Liver (tissue), 9 donors: Measurements from ENCODE around the gene PRDM2. TPM values are rescaled to one million over a fixed set of nuclear protein-coding genes. Genes with fewer than 3 reads are reported as not detected.

ENCODE experiments used
- DNase-seq: peaks from one replicate; pipeline ENCODE4 v3.0.0-alpha.2; 2017; ENCODE audit warnings: low spot score
- H3K27ac ChIP-seq, 2 donors: one replicate each; pipeline ENCODE4 v1.7.0; 2013; ENCODE audit warnings: inconsistent platforms in 2 of 2, low read length in 2 of 2, control low read depth in 1 of 2, low read depth in 1 of 2, mild to moderate bottlenecking in 1 of 2
- H3K27me3 ChIP-seq, 4 donors: one replicate each; pipeline versions ENCODE4 v1.6.1 to v1.7.0; 2013; ENCODE audit warnings: low read length in 3 of 4, inconsistent platforms in 1 of 4, mild to moderate bottlenecking in 1 of 4, moderate library complexity in 1 of 4; ENCODE audit not compliant: control insufficient read depth in 4 of 4, insufficient read depth in 4 of 4
- H3K36me3 ChIP-seq, 4 donors: one replicate each; pipeline versions ENCODE4 v1.6.1 to v1.7.0; 2013; ENCODE audit warnings: low read length in 3 of 4, mild to moderate bottlenecking in 3 of 4, low read depth in 1 of 4, moderate library complexity in 1 of 4; ENCODE audit not compliant: control insufficient read depth in 4 of 4, insufficient read depth in 3 of 4
- H3K4me1 ChIP-seq, 4 donors: one replicate each; pipeline versions ENCODE4 v1.6.1 to v1.7.0; 2013; ENCODE audit warnings: low read length in 3 of 4, mild to moderate bottlenecking in 3 of 4, moderate library complexity in 1 of 4; ENCODE audit not compliant: control insufficient read depth in 4 of 4, insufficient read depth in 4 of 4
- H3K4me3 ChIP-seq, 3 donors: one replicate each; pipeline versions ENCODE4 v1.6.1 to v1.7.0; 2013; ENCODE audit warnings: low read length in 3 of 3, control low read depth in 1 of 3, low read depth in 1 of 3, mild to moderate bottlenecking in 1 of 3
- H3K9ac ChIP-seq, 2 donors: one replicate each; pipeline ENCODE4 v1.7.0; 2013; ENCODE audit warnings: low read length in 2 of 2, mild to moderate bottlenecking in 2 of 2, moderate library complexity in 2 of 2, control low read depth in 1 of 2, low read depth in 1 of 2
- H3K9me3 ChIP-seq, 4 donors: one replicate each; pipeline versions ENCODE4 v1.6.1 to v1.7.0; 2013; ENCODE audit warnings: low read length in 3 of 4; ENCODE audit not compliant: control insufficient read depth in 4 of 4
- ATF3 ChIP-seq: IDR thresholded peaks from 2 replicates; pipeline ENCODE4 v1.6.1; 2016; ENCODE audit warnings: antibody characterized with exemption
- CTCF ChIP-seq: fragments of 150-350 bp; IDR thresholded peaks from 2 replicates; pipeline ENCODE4 v1.5.1; 2017; ENCODE audit warnings: improper control_type of control experiment, low read depth, low read length; ENCODE audit not compliant: missing input control
- EGR1 ChIP-seq, 2 donors: IDR thresholded peaks; 2 replicates each; pipeline ENCODE4 v1.6.1; 2016 to 2018; ENCODE audit warnings: antibody characterized with exemption in 2 of 2, low read depth in 2 of 2
- FOXA1 ChIP-seq: IDR thresholded peaks from 2 replicates; pipeline ENCODE4 v1.6.1; 2016; ENCODE audit warnings: antibody characterized with exemption
- FOXA2 ChIP-seq: IDR thresholded peaks from 2 replicates; pipeline ENCODE4 v1.6.1; 2016; ENCODE audit warnings: antibody characterized with exemption
- GABPA ChIP-seq, 2 donors: IDR thresholded peaks in 1 of 2; conservative IDR thresholded peaks in 1 of 2; 2 replicates each; pipeline ENCODE4 v1.6.1; 2016; ENCODE audit warnings: antibody characterized with exemption in 2 of 2, mild to moderate bottlenecking in 1 of 2, moderate library complexity in 1 of 2
- HNF4A ChIP-seq, 2 donors: conservative IDR thresholded peaks; 2 replicates each; pipeline ENCODE4 v1.6.1; 2016; ENCODE audit warnings: antibody characterized with exemption in 2 of 2, mild to moderate bottlenecking in 2 of 2
- HNF4G ChIP-seq: IDR thresholded peaks from 2 replicates; pipeline ENCODE4 v1.6.1; 2016; ENCODE audit warnings: antibody characterized with exemption
- JUND ChIP-seq, 2 donors: IDR thresholded peaks; 2 replicates each; pipeline ENCODE4 v1.6.1; 2016; ENCODE audit warnings: antibody characterized with exemption in 2 of 2
- MAX ChIP-seq: IDR thresholded peaks from 2 replicates; pipeline ENCODE4 v1.6.1; 2016; ENCODE audit warnings: antibody characterized with exemption
- NR2F2 ChIP-seq: IDR thresholded peaks from 2 replicates; pipeline ENCODE4 v1.6.1; 2016; ENCODE audit warnings: antibody characterized with exemption
- RAD21 ChIP-seq, 2 donors: IDR thresholded peaks; 2 replicates each; pipeline ENCODE4 v1.6.1; 2016; ENCODE audit warnings: antibody characterized with exemption in 2 of 2, mild to moderate bottlenecking in 2 of 2
- REST ChIP-seq: IDR thresholded peaks from 2 replicates; pipeline ENCODE4 v1.6.1; 2016; ENCODE audit warnings: antibody characterized with exemption, mild to moderate bottlenecking
- RXRA ChIP-seq, 2 donors: IDR thresholded peaks; 2 replicates each; pipeline ENCODE4 v1.6.1; 2017 to 2018; ENCODE audit warnings: antibody characterized with exemption in 2 of 2, mild to moderate bottlenecking in 1 of 2
- SP1 ChIP-seq: IDR thresholded peaks from 2 replicates; pipeline ENCODE4 v1.6.1; 2018; ENCODE audit warnings: antibody characterized with exemption, mild to moderate bottlenecking
- TAF1 ChIP-seq: conservative IDR thresholded peaks from 2 replicates; pipeline ENCODE4 v1.6.1; 2016; ENCODE audit warnings: antibody characterized with exemption, mild to moderate bottlenecking
- YY1 ChIP-seq: IDR thresholded peaks from 2 replicates; pipeline ENCODE4 v1.6.1; 2016; ENCODE audit warnings: antibody characterized with exemption, mild to moderate bottlenecking
- ZBTB33 ChIP-seq: IDR thresholded peaks from 2 replicates; pipeline ENCODE4 v1.6.1; 2016; ENCODE audit warnings: antibody characterized with exemption
- WGBS: extraction: QIAGEN DNeasy Blood & Tissue Kit; methylation state at CpG from one replicate; pipeline ENCODE4 v1.1.7; 2013; 5-methylcytosine and 5-hydroxymethylcytosine counted together
- polyA plus RNA-seq, 2 donors: library from polyadenylated mRNA; stranded (reverse) in 1 of 2; unstranded in 1 of 2; fragments of 200-250 nt in 1 of 2; fragments of >200 nt in 1 of 2; fragmentation: Nextera tagmentation in 1 of 2; extraction: Ambion mirVana in 1 of 2; gene quantifications; one replicate each; pipeline versions ENCODE4 v1.2.1 to v1.2.3, GENCODE V29; 2013 to 2015
- total RNA-seq, 2 donors: library from RNA; depleted of rRNA; stranded (reverse); fragments of >200 nt; gene quantifications; one replicate each; pipeline ENCODE4 v1.2.3, GENCODE V29; 2014
- donor health status: healthy.
- donor health status: healthy.
- donor health status: healthy.
- donor health status: healthy.
- donor health status: healthy.

PRDM2 gene
- total and polyA plus RNA-seq, 4 donors = 4.5 to 13.9 (median 7.9) TPM

GRCh38 chr1:13751458-13751871 is 51.5 kb downstream of the PRDM2 start (continued):
- TF ChIP-seq HNF4A (conservative IDR thresholded peaks at IDR 0.05) = no peak

- WGBS = 97% methylated on average over 7 of the region's 7 CpGs
- no peak overlapping the region for H3K4me3 ChIP-seq
- peaks cover 4 to 32% (median 11%) of the 10 kb centered on the region in 4 donors for H3K4me1 ChIP-seq
- no peak overlapping the region for H3K9ac ChIP-seq
- TF ChIP-seq RXRA (IDR thresholded peaks at IDR 0.05) = no peak
- no peak for TF ChIP-seq YY1
- TF ChIP-seq ATF3 = no peak
- TF ChIP-seq MAX = no peak
- no peak for TF ChIP-seq TAF1
- TF ChIP-seq GABPA (IDR thresholded peaks at IDR 0.05 in 1 of 2, conservative IDR thresholded peaks at IDR 0.05 in 1 of 2) = no peak
- TF ChIP-seq REST = no peak
- no peak for TF ChIP-seq CTCF
- TF ChIP-seq HNF4A (conservative IDR thresholded peaks at IDR 0.05) = no peak
- TF ChIP-seq RAD21 (IDR thresholded peaks at IDR 0.05) = no peak
- no peak for TF ChIP-seq SP1
- no peak for TF ChIP-seq JUND (IDR thresholded peaks at IDR 0.05)
- TF ChIP-seq ZBTB33 = no peak
- TF ChIP-seq EGR1 (IDR thresholded peaks at IDR 0.05; ENCODE audit: low read depth in 2 of 2) = no peak
- no peak for TF ChIP-seq FOXA2
- TF ChIP-seq NR2F2 = no peak
- no peak for TF ChIP-seq HNF4G
- no peak for TF ChIP-seq FOXA1
- no peak overlapping the region for H3K27ac ChIP-seq
- no peak for DNase-seq
- H3K9me3 ChIP-seq = no peaks in the 10 kb centered on the region
- H3K36me3 ChIP-seq = peaks cover 0 to 4% (median 0%) of the 10 kb centered on the region in 4 donors
- no peaks in the 10 kb centered on the region for H3K27me3 ChIP-seq
Measured at GRCh38 chr1:13751985-13752384, 52.0 kb downstream of the PRDM2 start.
